GM21423 (cell line): ENCODE data around the gene FLRT3.

Experiments
- ATAC-seq: cut with Tn5 transposase; IDR thresholded peaks from one replicate; pipeline ENCODE4 v1.9.1; 2021; ENCODE audit warnings: mild to moderate bottlenecking, moderate library complexity; ENCODE audit not compliant: unreplicated experiment

FLRT3 gene

GRCh38 chr20:14331646-14332045 lies 5.8 kb downstream of the FLRT3 start:
- no peak for ATAC-seq

GRCh38 chr20:14319704-14320103 lies 17.7 kb downstream of the FLRT3 start:
- no peak for ATAC-seq

GRCh38 chr20:14313341-14314020 lies 23.9 kb downstream of the FLRT3 start:
- ATAC-seq: no peak

- no peak for ATAC-seq
Observed at GRCh38 chr20:14312001-14312400, 25.4 kb downstream of the FLRT3 start.

DNA sequence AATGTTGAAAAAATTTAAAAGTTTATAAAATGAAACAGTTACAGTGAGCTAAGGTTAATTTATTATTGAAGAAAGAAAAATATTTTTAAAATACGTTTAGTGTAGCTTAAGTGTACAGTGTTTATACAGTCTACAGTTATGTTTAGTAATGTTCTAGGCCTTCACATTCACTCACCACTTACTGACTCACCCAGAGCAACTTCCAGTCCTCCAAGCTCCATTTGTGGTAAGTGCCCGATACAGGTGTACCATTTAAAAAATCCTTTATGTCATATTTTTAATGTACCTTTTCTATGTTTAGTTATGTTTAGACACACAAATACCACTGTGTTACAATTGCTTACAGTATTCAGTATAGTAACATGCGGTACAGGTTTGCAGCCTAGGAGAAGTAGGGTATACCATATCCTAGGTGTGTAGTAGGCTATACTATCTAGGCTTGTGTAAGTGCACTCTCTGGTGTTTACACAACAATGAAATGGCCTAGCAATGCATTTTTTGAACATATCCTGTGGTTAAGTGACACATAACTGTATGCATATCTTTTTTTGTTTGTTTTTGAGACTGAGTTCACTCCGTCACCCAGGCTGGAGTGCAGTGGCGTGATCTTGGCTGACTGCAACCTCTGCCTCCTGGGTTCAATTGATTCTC lies 26.3 kb downstream of the FLRT3 start:
- ATAC-seq: no peak

GRCh38 chr20:14307956-14308355 lies 29.5 kb downstream of the FLRT3 start:
- ATAC-seq: no peak

DNA sequence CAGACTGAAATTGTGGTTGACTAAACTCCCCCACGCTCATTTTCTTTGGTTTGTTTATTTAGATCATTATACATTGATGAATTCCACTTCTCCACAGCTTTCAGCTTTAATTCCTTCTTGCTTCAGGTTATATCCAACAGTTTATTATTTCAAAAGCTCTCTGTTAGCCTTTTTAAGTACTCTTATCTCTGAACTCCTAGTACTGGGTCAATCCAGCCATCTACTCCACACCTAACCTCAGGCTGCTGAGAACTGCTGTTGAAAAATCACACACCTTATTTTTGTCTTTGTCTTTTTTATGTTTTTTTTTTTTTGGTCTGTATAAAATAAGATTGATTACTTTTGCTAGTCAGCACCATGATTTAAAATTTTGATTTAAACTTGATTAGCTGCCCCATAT lies 32.9 kb downstream of the FLRT3 start:
- no peak for ATAC-seq

DNA sequence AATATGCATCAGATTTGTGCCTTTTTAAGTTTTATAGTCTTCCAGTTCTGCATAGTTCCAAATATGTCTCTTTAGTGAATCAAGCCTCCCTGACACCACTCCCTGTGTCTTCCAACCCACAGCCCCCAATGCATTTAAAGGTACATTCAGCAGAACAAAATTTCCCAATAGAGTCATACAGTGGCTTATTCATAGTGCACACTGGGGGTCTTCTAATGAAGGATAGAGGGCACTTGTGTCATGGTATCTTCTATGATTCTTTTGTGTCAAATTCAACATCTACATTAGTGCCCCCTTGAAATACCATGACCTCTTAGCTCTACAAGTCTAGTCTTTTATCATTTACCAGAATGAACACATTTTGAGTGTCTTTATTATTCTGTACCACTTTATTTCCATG lies 33.8 kb downstream of the FLRT3 start:
- ATAC-seq: no peak

DNA sequence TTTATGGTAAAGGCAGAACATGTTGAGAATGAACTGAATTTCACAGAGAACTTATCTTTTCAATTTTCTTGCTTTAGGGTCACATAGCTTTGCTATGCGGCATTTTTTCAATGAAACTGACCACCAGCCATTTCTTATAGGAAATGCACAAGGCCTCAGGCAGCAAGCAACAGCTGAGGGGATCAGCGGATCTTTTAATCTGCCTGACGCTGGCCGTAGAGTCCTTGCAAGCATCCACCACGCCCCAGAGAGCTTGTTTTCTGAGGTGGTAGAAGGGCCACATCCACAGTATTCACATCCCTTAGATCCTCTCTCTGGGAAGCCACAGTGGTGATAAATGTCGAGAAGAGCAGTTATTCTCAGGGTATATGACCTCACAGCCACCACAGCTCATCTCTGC lies 34.3 kb downstream of the FLRT3 start:
- ATAC-seq: no peak

DNA sequence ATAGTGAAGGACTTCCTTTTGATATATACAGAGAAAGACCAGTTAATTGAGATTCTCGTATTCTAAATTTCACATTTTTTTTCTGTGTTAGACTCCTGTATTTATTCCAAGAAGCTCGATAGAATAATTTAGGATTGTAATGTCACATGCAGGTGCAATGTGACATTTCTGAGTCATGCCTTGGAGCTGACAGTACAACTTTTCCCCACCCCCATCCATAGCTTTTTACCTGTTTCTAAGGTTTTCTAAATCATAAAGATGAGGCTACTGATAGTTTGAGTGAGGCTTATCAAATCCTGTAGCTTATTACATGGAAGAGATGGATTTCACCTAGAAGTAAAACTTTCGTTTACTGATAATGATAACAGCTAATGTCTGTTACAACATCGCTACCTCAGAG lies 37.6 kb downstream of the FLRT3 start:
- no peak for ATAC-seq

GRCh38 chr20:14295770-14296309 lies 41.6 kb downstream of the FLRT3 start:
- no peak for ATAC-seq

- no peak for ATAC-seq
Observed at GRCh38 chr20:14295238-14295637, 42.2 kb downstream of the FLRT3 start.

DNA sequence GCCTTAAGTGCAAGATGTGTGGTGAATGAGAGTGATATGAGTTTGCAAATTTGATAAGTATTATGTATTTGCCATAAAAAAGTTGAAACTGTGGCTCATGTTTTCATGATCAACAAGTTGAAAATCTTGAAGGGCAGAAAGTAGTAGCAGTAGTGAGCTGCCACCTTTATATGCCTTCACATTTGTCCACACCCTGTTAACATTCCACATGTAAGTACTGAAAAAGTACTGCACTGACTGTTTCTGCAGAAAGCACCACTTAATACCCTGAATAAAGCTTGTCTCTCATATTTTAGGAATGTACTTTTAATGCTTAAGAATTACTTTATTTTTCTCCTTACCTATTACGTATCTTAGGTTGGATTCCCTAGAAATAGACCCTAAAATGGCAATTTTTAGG lies 45.9 kb downstream of the FLRT3 start:
- no peak for ATAC-seq

DNA sequence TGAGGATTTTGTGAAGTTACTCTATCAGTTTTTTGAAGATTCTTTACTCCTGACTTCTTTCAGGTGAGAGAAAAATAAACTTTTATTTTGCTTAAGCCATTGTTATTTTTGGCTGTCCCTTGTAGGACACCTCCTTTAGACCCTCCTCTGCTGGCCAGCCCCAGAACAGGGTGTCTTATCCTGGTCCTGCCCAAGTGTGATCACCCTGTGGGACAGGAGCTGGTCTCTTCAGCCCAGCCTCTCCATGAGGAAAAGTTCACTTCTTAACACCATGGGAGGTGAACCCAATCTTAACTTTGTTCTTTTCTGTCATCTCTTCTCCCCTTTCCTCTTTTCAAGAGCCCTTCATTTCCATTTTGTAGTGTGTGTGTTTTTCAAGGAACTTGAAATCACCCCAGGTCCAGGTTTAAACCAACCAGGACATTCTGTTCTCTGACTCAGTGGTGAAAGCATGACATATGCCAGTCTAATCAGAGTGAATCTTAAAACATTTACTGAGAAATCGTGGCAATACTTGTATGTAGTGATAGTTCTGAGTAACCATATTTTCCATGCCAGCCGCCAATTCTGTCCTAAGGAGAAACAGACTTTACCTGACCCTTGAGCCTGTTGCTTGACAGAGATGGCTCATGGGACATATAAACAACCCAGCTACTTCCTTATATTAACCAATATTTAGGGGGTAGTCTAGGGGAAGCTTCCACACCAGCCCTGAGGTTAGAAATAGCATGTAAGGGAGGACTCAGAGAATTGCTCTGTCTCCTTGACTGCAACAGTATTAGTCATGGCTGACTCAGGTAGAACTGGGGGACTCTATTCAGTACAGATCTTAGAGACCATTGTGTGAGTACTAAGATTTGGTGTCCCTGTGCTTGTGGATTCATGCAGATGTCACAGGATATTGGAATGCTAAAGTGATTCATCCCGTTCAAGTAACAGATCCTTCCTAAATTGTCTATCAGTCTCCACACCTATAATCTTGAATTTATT lies 48.8 kb downstream of the FLRT3 start:
- ATAC-seq: no peak

- ATAC-seq: no peak
Observed at GRCh38 chr20:14284443-14284842, 53.0 kb downstream of the FLRT3 start.

- no peak for ATAC-seq
Observed at GRCh38 chr20:14282140-14282539, 55.3 kb downstream of the FLRT3 start.
